Endothelial cell of umbilical vein (primary cell): ENCODE data around the gene PMVK. TPM values are rescaled to one million over a fixed set of nuclear protein-coding genes. Genes with fewer than 3 reads are reported as not detected.

Source experiments
- BruUV-seq: library from RNA; stranded (reverse); fragments of 400-500 nt; replicated peaks from 2 replicates; lab custom pipeline; 2021; lab: Mats Ljungman, UMichigan
- CTCF ChIA-PET: fragments of 300-600, 350-600 bp; sonication (Branson Sonifier 250); formaldehyde crosslinking; loops from one replicate; lab custom pipeline; 2021; ENCODE audit warnings: antibody characterized with exemption, inconsistent platforms; lab: Charles Lee
- POLR2A ChIA-PET: fragments of 300-600, 350-600 bp; sonication (Branson Sonifier 250); formaldehyde crosslinking; loops from one replicate; lab custom pipeline; 2021; ENCODE audit warnings: antibody characterized with exemption, inconsistent platforms; lab: Charles Lee
- DNase-seq: peaks from one replicate; pipeline ENCODE4 v3.0.0-alpha.2; 2011; ENCODE audit warnings: low read depth, low spot score
- FAIRE-seq: peaks from 2 replicates; lab custom pipeline; 2011; peaks lifted over from hg19 to GRCh38; lab: Jason Lieb, UNC
- H2AFZ ChIP-seq: 2 replicates; pipeline ENCODE4 v1.6.0; 2012; ENCODE audit warnings: low read depth, low read length, control low read depth, inconsistent platforms
- H3K27ac ChIP-seq: 2 replicates; pipeline ENCODE4 v1.5.1; 2011; ENCODE audit warnings: low read depth, mild to moderate bottlenecking, control low read depth, low read length, moderate library complexity; ENCODE audit not compliant: insufficient read depth
- H3K27me3 ChIP-seq, 2 experiments: 2 replicates each; pipeline versions ENCODE4 v1.6.0 to v1.6.1; 2011; ENCODE audit warnings: low read length in 2 of 2, mixed read lengths in 1 of 2; ENCODE audit not compliant: control insufficient read depth in 2 of 2, insufficient read depth in 2 of 2
- H3K36me3 ChIP-seq, 2 experiments: 2 replicates in 1 of 2; 3 replicates in 1 of 2; pipeline ENCODE4 v1.5.1; 2011; ENCODE audit warnings: low read length in 2 of 2, mild to moderate bottlenecking in 1 of 2, moderate library complexity in 1 of 2; ENCODE audit not compliant: control insufficient read depth in 2 of 2, insufficient read depth in 2 of 2; ENCODE audit errors: extremely low read depth in 1 of 2
- H3K4me1 ChIP-seq: 3 replicates; pipeline ENCODE4 v1.5.1; 2011; ENCODE audit warnings: mild to moderate bottlenecking, low read length; ENCODE audit not compliant: control insufficient read depth, insufficient read depth; ENCODE audit errors: extremely low read depth
- H3K4me2 ChIP-seq: 2 replicates; pipeline ENCODE4 v1.6.1; 2011; ENCODE audit warnings: low read length, control low read depth, mixed read lengths; ENCODE audit not compliant: insufficient read depth
- H3K4me3 ChIP-seq, 3 experiments: fragments of 200-600 bp in 1 of 3; sonication (generic), shearing (Covaris generic) in 1 of 3; replicated peaks in 1 of 3; 2 replicates each; pipeline ENCODE4 v1.5.1; 2011 to 2016; ENCODE audit warnings: control low read depth in 3 of 3, low read length in 3 of 3, mild to moderate bottlenecking in 2 of 3, inconsistent platforms in 1 of 3, low read depth in 1 of 3, moderate library complexity in 1 of 3; ENCODE audit not compliant: insufficient read depth in 1 of 3
- H3K79me2 ChIP-seq: 2 replicates; pipeline ENCODE4 v1.6.0; 2012; ENCODE audit warnings: low read length, inconsistent platforms; ENCODE audit not compliant: control insufficient read depth, insufficient read depth
- H3K9ac ChIP-seq: replicated peaks from 2 replicates; pipeline ENCODE3; 2011; ENCODE audit warnings: low read length, control low read depth; ENCODE audit not compliant: insufficient read depth; ENCODE audit errors: extremely low read depth
- H3K9me1 ChIP-seq: replicated peaks from 3 replicates; pipeline ENCODE4 v1.6.0; 2011; ENCODE audit warnings: mild to moderate bottlenecking, low read length; ENCODE audit not compliant: control insufficient read depth, insufficient read depth; ENCODE audit errors: extremely low read depth
- H3K9me3 ChIP-seq: replicated peaks from 2 replicates; pipeline ENCODE4 v1.5.1; 2012; ENCODE audit warnings: low read length, inconsistent platforms; ENCODE audit not compliant: control insufficient read depth, insufficient read depth
- H4K20me1 ChIP-seq: replicated peaks from 2 replicates; pipeline ENCODE3; 2011; ENCODE audit warnings: mild to moderate bottlenecking, low read length; ENCODE audit not compliant: control insufficient read depth, insufficient read depth; ENCODE audit errors: extremely low read depth
- CTCF ChIP-seq, 2 donors: IDR thresholded peaks; 1 replicate in 1 of 2; 2 replicates in 1 of 2; pipeline ENCODE4 v1.5.1; 2011; ENCODE audit warnings: low read length in 2 of 2, mild to moderate bottlenecking in 2 of 2, moderate library complexity in 2 of 2, control low read depth in 1 of 2, inconsistent platforms in 1 of 2, low read depth in 1 of 2; ENCODE audit not compliant: insufficient read depth in 1 of 2; ENCODE audit errors: extremely low read depth in 1 of 2
- EZH2 ChIP-seq: IDR thresholded peaks from 2 replicates; pipeline ENCODE4 v1.6.1; 2012; ENCODE audit warnings: borderline replicate concordance, low read depth, mild to moderate bottlenecking, moderate library complexity, low read length, inconsistent platforms; ENCODE audit not compliant: severe bottlenecking
- FOS ChIP-seq: IDR thresholded peaks from 2 replicates; pipeline ENCODE4 v1.6.1; 2011; ENCODE audit warnings: mild to moderate bottlenecking, low read length, moderate library complexity, borderline replicate concordance; ENCODE audit not compliant: insufficient read depth
- GATA2 ChIP-seq: IDR thresholded peaks from 2 replicates; pipeline ENCODE4 v1.7.0; 2011; ENCODE audit warnings: low read depth, mild to moderate bottlenecking, moderate library complexity, mixed read lengths, low read length; ENCODE audit not compliant: insufficient read length, insufficient read depth
- JUN ChIP-seq: IDR thresholded peaks from 2 replicates; pipeline ENCODE4 v1.6.1; 2011; ENCODE audit warnings: borderline replicate concordance, low read depth; ENCODE audit not compliant: insufficient read length, insufficient read depth
- MAX ChIP-seq: IDR thresholded peaks from 2 replicates; pipeline ENCODE4 v1.6.1; 2011; ENCODE audit not compliant: insufficient read depth, insufficient read length
- MYC ChIP-seq: IDR thresholded peaks from one replicate; pipeline ENCODE4 v1.6.1; 2011; ENCODE audit warnings: mild to moderate bottlenecking, low read depth, low read length
- POLR2A ChIP-seq: IDR thresholded peaks from 2 replicates; pipeline ENCODE4 v1.6.1; 2012; ENCODE audit warnings: low read depth, mild to moderate bottlenecking, control low read depth, low read length
- POLR2AphosphoS5 ChIP-seq: IDR thresholded peaks from 2 replicates; pipeline ENCODE4 v1.6.1; 2012; ENCODE audit warnings: low read depth, mild to moderate bottlenecking, control low read depth, low read length, moderate library complexity; ENCODE audit not compliant: insufficient read depth
- dilution Hi-C: fragments of 300-500 bp; cut with MboI; formaldehyde crosslinking; loops from one replicate; pipeline ENCODE4 v1.15.0; 2019; ENCODE audit warnings: low sequenced_read_pairs; ENCODE audit not compliant: extremely low pct_ligation_motif_present
- intact Hi-C: fragments of 100-400 bp; cut with micrococcal nuclease; formaldehyde crosslinking; loops from one replicate; pipeline ENCODE4 v1.10.0; 2022
- polyA plus RNA-seq, 4 experiments: library from polyadenylated mRNA; depleted of rRNA in 3 of 4; stranded (reverse) in 3 of 4; unstranded in 1 of 4; fragments of >200 nt; gene quantifications; 2 replicates each; pipeline versions ENCODE4 v1.2.1 to v1.2.3, GENCODE V29; 2011 to 2012; ENCODE audit warnings: missing spikeins in 1 of 4
- total RNA-seq: library from RNA; stranded (reverse); gene quantifications from 2 replicates; pipeline ENCODE4 v1.2.3, GENCODE V29; 2021

PMVK gene
- total and polyA plus RNA-seq, 2 donors (not counting 3 experiments of a cell fraction or from before 2014, with no cell fraction given), result 22.6 to 32.7 TPM

- Histone ChIP-seq H3K9me3 (no peaks in the 10 kb centered on the region), H3K4me2 (no peak overlapping the region), H3K9ac (no peak overlapping the region), H3K4me1 (no peaks in the 10 kb centered on the region), H3K4me3 (no peak overlapping the region), H3K27ac (no peak overlapping the region), H3K79me2 (no peaks in the 10 kb centered on the region), H3K9me1 (no peaks in the 10 kb centered on the region), H3K36me3 (no peaks in the 10 kb centered on the region), H3K27me3 (peaks cover 0 to 5% of the 10 kb centered on the region in 2 experiments), H2AFZ (no peak overlapping the region), H4K20me1 (no peaks in the 10 kb centered on the region)
- no peak for DNase-seq
- ChIA-PET CTCF (interaction anchor here (1.3 kb wide), 1 partner anchor 34 kb away, joined by 3 read pairs; no protein-coding TSS in a partner anchor), POLR2A (no interaction called here)
- no TSS peak for BruUV-seq
- dilution Hi-C loops, result no loop called here
- TF ChIP-seq MYC, result no peak
- TF ChIP-seq CTCF (IDR thresholded peaks at IDR 0.05; ENCODE audit: extremely low read depth in 1 of 2, insufficient read depth in 1 of 2, low read depth in 1 of 2, low read length in 2 of 2), result no peak
- TF ChIP-seq FOS, result no peak
- intact Hi-C loops, result no loop called here
- FAIRE-seq, result no peak
These were observed 24.6 kb downstream of the PMVK start for GRCh38 chr1:154911691-154912550.

GRCh38 chr1:154910851-154911250 lies 25.7 kb downstream of the PMVK start:
- H3K27me3 ChIP-seq, result peaks cover 0 to 5% of the 10 kb centered on the region in 2 experiments
- FAIRE-seq (no peak), DNase-seq (no peak)
- dilution Hi-C loops (no loop called here), intact Hi-C loops (no loop called here)
- POLR2A ChIA-PET, result no interaction called here
- no peaks in the 10 kb centered on the region for H3K36me3 ChIP-seq
- H3K27ac ChIP-seq, result no peak overlapping the region
- no peak overlapping the region for H2AFZ ChIP-seq
- H3K9ac ChIP-seq, result no peak overlapping the region
- H3K4me2 ChIP-seq, result no peak overlapping the region
- H3K9me3 ChIP-seq, result no peaks in the 10 kb centered on the region
- no peaks in the 10 kb centered on the region for H4K20me1 ChIP-seq
- no peak for TF ChIP-seq GATA2
- no peak for TF ChIP-seq JUN
- TF ChIP-seq POLR2AphosphoS5, result no peak
- TF ChIP-seq POLR2A, result no peak
- no peak for TF ChIP-seq CTCF (IDR thresholded peaks at IDR 0.05; ENCODE audit: extremely low read depth in 1 of 2, insufficient read depth in 1 of 2, low read depth in 1 of 2, low read length in 2 of 2)
- TF ChIP-seq MYC, result no peak
- TF ChIP-seq EZH2, result no peak
- TF ChIP-seq FOS, result no peak
- no peak for TF ChIP-seq MAX
- H3K4me1 ChIP-seq, result no peaks in the 10 kb centered on the region
- CTCF ChIA-PET, result no interaction called here
- no TSS peak for BruUV-seq
- H3K4me3 ChIP-seq, result no peak overlapping the region
- H3K79me2 ChIP-seq, result no peaks in the 10 kb centered on the region
- H3K9me1 ChIP-seq, result no peaks in the 10 kb centered on the region
